HepG2 (cell line): ENCODE measurements around the gene TTC32.

ENCODE experiments used
- AGO2 ChIP-seq: fragments of 200-400 bp; formaldehyde crosslinking; optimal IDR thresholded peaks from 2 replicates; pipeline ENCODE3; 2017; ENCODE audit warnings: mild to moderate bottlenecking, low read depth, low read length, moderate library complexity
- ASH2L ChIP-seq: fragments of 300-600, 200-600 bp; sonication (generic); IDR thresholded peaks from 2 replicates; pipeline ENCODE4 v1.7.0; 2017; ENCODE audit warnings: low read depth, mild to moderate bottlenecking, moderate library complexity, mixed read lengths, low read length; ENCODE audit not compliant: insufficient read length
- GABPA ChIP-seq, 2 experiments: IDR thresholded peaks; 2 replicates each; pipeline ENCODE4 v1.6.1; 2011 to 2016; ENCODE audit warnings: low read depth in 2 of 2, low read length in 1 of 2, missing biosample characterization in 1 of 2, missing genetic modification characterization in 1 of 2
- MXI1 ChIP-seq: IDR thresholded peaks from 3 replicates; pipeline ENCODE4 v1.6.1; 2012; ENCODE audit warnings: low read depth, low read length, inconsistent platforms, borderline replicate concordance
- POLR2A ChIP-seq, 2 experiments: IDR thresholded peaks; 2 replicates each; pipeline ENCODE4 v1.6.1; 2011; ENCODE audit warnings: low read depth in 2 of 2, low read length in 2 of 2, mild to moderate bottlenecking in 1 of 2, moderate library complexity in 1 of 2; ENCODE audit not compliant: insufficient read depth in 1 of 2
- POLR2AphosphoS5 ChIP-seq: IDR thresholded peaks from 2 replicates; pipeline ENCODE4 v1.6.1; 2012; ENCODE audit warnings: low read depth, low read length
- RBFOX2 ChIP-seq: fragments of 200-400 bp; formaldehyde crosslinking; IDR thresholded peaks from 2 replicates; pipeline ENCODE4 v1.6.1; 2017; ENCODE audit warnings: low read depth, mild to moderate bottlenecking, low read length
- ZFP36L1 ChIP-seq: sonication (generic); formaldehyde crosslinking; IDR thresholded peaks from 2 replicates; pipeline ENCODE4 v1.8.0; 2022; ENCODE audit warnings: mild to moderate bottlenecking, missing genetic modification reagents, moderate library complexity
- ZNF263 ChIP-seq: sonication (generic); formaldehyde crosslinking; IDR thresholded peaks from 2 replicates; pipeline ENCODE4 v1.4.0; 2020; ENCODE audit warnings: missing genetic modification reagents
- ZNF556 ChIP-seq: sonication (generic); formaldehyde crosslinking; IDR thresholded peaks from 2 replicates; pipeline ENCODE4 v1.4.0; 2020; ENCODE audit warnings: mild to moderate bottlenecking, missing genetic modification reagents, borderline replicate concordance
- ZNF879 ChIP-seq: sonication (generic); formaldehyde crosslinking; IDR thresholded peaks from 2 replicates; pipeline ENCODE4 v1.8.1; 2023; ENCODE audit warnings: missing genetic modification reagents
- ZSCAN31 ChIP-seq: sonication (generic); formaldehyde crosslinking; IDR thresholded peaks from 2 replicates; pipeline ENCODE4 v1.5.0; 2020; ENCODE audit warnings: low read depth, mild to moderate bottlenecking, missing genetic modification reagents
- TF ChIP-seq, protein P1 (sequence below): sonication (generic); formaldehyde crosslinking; IDR thresholded peaks from 2 replicates; pipeline ENCODE4 v1.5.0; 2020; ENCODE audit warnings: mild to moderate bottlenecking, missing genetic modification reagents, moderate library complexity
- TF ChIP-seq, protein P2 (sequence below): sonication (generic); formaldehyde crosslinking; IDR thresholded peaks from 2 replicates; pipeline ENCODE4 v1.5.0; 2020; ENCODE audit warnings: missing genetic modification reagents

DNA sequence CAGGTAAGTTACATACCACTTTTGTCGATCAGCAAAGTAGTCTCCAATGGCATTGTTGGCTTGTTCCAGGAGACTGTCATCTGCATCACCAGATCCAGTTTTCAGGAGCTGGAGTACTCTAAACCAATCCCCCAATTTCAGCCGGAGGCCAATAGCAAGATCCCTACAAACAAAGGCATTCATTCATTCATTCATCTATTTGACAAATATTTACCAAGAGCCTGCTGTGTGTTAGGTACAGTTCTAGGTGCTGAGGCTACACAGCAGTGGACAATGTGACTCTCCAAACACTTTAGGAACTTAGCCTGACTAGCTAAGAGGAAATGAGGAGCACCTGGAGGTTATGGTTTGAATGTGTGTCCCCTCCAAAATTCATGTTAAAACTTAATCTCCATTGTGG lies 34.4 kb upstream of the TTC32 start:
- TF ChIP-seq, protein P1, sequence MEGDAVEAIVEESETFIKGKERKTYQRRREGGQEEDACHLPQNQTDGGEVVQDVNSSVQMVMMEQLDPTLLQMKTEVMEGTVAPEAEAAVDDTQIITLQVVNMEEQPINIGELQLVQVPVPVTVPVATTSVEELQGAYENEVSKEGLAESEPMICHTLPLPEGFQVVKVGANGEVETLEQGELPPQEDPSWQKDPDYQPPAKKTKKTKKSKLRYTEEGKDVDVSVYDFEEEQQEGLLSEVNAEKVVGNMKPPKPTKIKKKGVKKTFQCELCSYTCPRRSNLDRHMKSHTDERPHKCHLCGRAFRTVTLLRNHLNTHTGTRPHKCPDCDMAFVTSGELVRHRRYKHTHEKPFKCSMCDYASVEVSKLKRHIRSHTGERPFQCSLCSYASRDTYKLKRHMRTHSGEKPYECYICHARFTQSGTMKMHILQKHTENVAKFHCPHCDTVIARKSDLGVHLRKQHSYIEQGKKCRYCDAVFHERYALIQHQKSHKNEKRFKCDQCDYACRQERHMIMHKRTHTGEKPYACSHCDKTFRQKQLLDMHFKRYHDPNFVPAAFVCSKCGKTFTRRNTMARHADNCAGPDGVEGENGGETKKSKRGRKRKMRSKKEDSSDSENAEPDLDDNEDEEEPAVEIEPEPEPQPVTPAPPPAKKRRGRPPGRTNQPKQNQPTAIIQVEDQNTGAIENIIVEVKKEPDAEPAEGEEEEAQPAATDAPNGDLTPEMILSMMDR (CRISPR knock-in tag), result no peak
- TF ChIP-seq POLR2AphosphoS5 (no peak), ZNF263 (no peak), ZSCAN31 (CRISPR knock-in tag) (no peak), ZNF879 (CRISPR knock-in tag) (no peak), ZNF556 (CRISPR knock-in tag) (no peak), AGO2 (no peak), RBFOX2 (no peak), POLR2A (IDR thresholded peaks at IDR 0.05; ENCODE audit: insufficient read depth in 1 of 2, low read depth in 2 of 2, low read length in 2 of 2) (no peak), GABPA (IDR thresholded peaks at IDR 0.05; ENCODE audit: low read depth, low read length) (no peak), GABPA (CRISPR knock-in tag; IDR thresholded peaks at IDR 0.05; ENCODE audit: low read depth) (no peak), ZFP36L1 (CRISPR knock-in tag) (no peak), MXI1 (no peak), ASH2L (no peak)
- TF ChIP-seq, protein P2, sequence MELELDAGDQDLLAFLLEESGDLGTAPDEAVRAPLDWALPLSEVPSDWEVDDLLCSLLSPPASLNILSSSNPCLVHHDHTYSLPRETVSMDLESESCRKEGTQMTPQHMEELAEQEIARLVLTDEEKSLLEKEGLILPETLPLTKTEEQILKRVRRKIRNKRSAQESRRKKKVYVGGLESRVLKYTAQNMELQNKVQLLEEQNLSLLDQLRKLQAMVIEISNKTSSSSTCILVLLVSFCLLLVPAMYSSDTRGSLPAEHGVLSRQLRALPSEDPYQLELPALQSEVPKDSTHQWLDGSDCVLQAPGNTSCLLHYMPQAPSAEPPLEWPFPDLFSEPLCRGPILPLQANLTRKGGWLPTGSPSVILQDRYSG (CRISPR knock-in tag), result no peak
